Measurements from ENCODE around the gene CDKL5.

CDKL5 gene

GRCh38 chrX:18537524-18537923, 112.1 kb downstream of the CDKL5 start:
- no peaks in the 10 kb centered on the region for H3K27me3 ChIP-seq (ENCODE audit: insufficient read depth, low read length)
- H3K4me3 ChIP-seq (ENCODE audit: low read depth, low read length): no peak overlapping the region
- H3K4me1 ChIP-seq (ENCODE audit: control insufficient read depth, insufficient read depth, low read length, unreplicated experiment): no peaks in the 10 kb centered on the region
- no peak overlapping the region for H3K27ac ChIP-seq (ENCODE audit: low read depth, low read length)
- no peak overlapping the region for H2AFZ ChIP-seq (ENCODE audit: low read length, unreplicated experiment)
- no peaks in the 10 kb centered on the region for H3K36me3 ChIP-seq (ENCODE audit: insufficient read depth, low read length)
- no peaks in the 10 kb centered on the region for H3K79me2 ChIP-seq (ENCODE audit: control insufficient read depth, insufficient read depth, low read length, unreplicated experiment)

- Histone ChIP-seq H3K27ac (ENCODE audit: low read depth, low read length) (no peak overlapping the region), H3K27me3 (ENCODE audit: insufficient read depth, low read length) (no peaks in the 10 kb centered on the region), H3K4me1 (ENCODE audit: control insufficient read depth, insufficient read depth, low read length, unreplicated experiment) (no peaks in the 10 kb centered on the region), H3K79me2 (ENCODE audit: control insufficient read depth, insufficient read depth, low read length, unreplicated experiment) (no peaks in the 10 kb centered on the region), H3K36me3 (ENCODE audit: insufficient read depth, low read length) (no peaks in the 10 kb centered on the region), H3K4me3 (ENCODE audit: low read depth, low read length) (no peak overlapping the region), H2AFZ (ENCODE audit: low read length, unreplicated experiment) (no peak overlapping the region)
These were observed 116.7 kb downstream of the CDKL5 start for GRCh38 chrX:18542131-18542530.

- no peaks in the 10 kb centered on the region for H3K4me1 ChIP-seq (ENCODE audit: control insufficient read depth, insufficient read depth, low read length, unreplicated experiment)
- H3K36me3 ChIP-seq (ENCODE audit: insufficient read depth, low read length): no peaks in the 10 kb centered on the region
- H3K4me3 ChIP-seq (ENCODE audit: low read depth, low read length): no peak overlapping the region
- H3K79me2 ChIP-seq (ENCODE audit: control insufficient read depth, insufficient read depth, low read length, unreplicated experiment): no peaks in the 10 kb centered on the region
- no peak overlapping the region for H2AFZ ChIP-seq (ENCODE audit: low read length, unreplicated experiment)
- H3K27ac ChIP-seq (ENCODE audit: low read depth, low read length): no peak overlapping the region
- no peaks in the 10 kb centered on the region for H3K27me3 ChIP-seq (ENCODE audit: insufficient read depth, low read length)
These were observed 117.5 kb downstream of the CDKL5 start for GRCh38 chrX:18542905-18543304.

GRCh38 chrX:18543738-18544137, 118.3 kb downstream of the CDKL5 start:
- H3K4me1 ChIP-seq (ENCODE audit: control insufficient read depth, insufficient read depth, low read length, unreplicated experiment): no peaks in the 10 kb centered on the region
- no peaks in the 10 kb centered on the region for H3K27me3 ChIP-seq (ENCODE audit: insufficient read depth, low read length)
- no peaks in the 10 kb centered on the region for H3K36me3 ChIP-seq (ENCODE audit: insufficient read depth, low read length)
- H3K79me2 ChIP-seq (ENCODE audit: control insufficient read depth, insufficient read depth, low read length, unreplicated experiment): no peaks in the 10 kb centered on the region
- H3K4me3 ChIP-seq (ENCODE audit: low read depth, low read length): no peak overlapping the region
- H2AFZ ChIP-seq (ENCODE audit: low read length, unreplicated experiment): no peak overlapping the region
- no peak overlapping the region for H3K27ac ChIP-seq (ENCODE audit: low read depth, low read length)

GRCh38 chrX:18545771-18546170, 120.4 kb downstream of the CDKL5 start:
- no peaks in the 10 kb centered on the region for H3K27me3 ChIP-seq (ENCODE audit: insufficient read depth, low read length)

GRCh38 chrX:18548996-18549395, 123.6 kb downstream of the CDKL5 start:
- Histone ChIP-seq H3K27ac (ENCODE audit: low read depth, low read length) (no peak overlapping the region), H3K4me1 (ENCODE audit: control insufficient read depth, insufficient read depth, low read length, unreplicated experiment) (no peaks in the 10 kb centered on the region), H2AFZ (ENCODE audit: low read length, unreplicated experiment) (no peak overlapping the region), H3K27me3 (ENCODE audit: insufficient read depth, low read length) (no peaks in the 10 kb centered on the region), H3K36me3 (ENCODE audit: insufficient read depth, low read length) (no peaks in the 10 kb centered on the region), H3K79me2 (ENCODE audit: control insufficient read depth, insufficient read depth, low read length, unreplicated experiment) (no peaks in the 10 kb centered on the region), H3K4me3 (ENCODE audit: low read depth, low read length) (no peak overlapping the region)

More at GRCh38 chrX:18545771-18546170, 120.4 kb downstream of the CDKL5 start:
- no peaks in the 10 kb centered on the region for H3K4me1 ChIP-seq (ENCODE audit: control insufficient read depth, insufficient read depth, low read length, unreplicated experiment)
- H3K79me2 ChIP-seq (ENCODE audit: control insufficient read depth, insufficient read depth, low read length, unreplicated experiment): no peaks in the 10 kb centered on the region
- no peak overlapping the region for H3K4me3 ChIP-seq (ENCODE audit: low read depth, low read length)
- no peaks in the 10 kb centered on the region for H3K36me3 ChIP-seq (ENCODE audit: insufficient read depth, low read length)
- no peak overlapping the region for H2AFZ ChIP-seq (ENCODE audit: low read length, unreplicated experiment)
- H3K27ac ChIP-seq (ENCODE audit: low read depth, low read length): no peak overlapping the region

- no peaks in the 10 kb centered on the region for H3K27me3 ChIP-seq (ENCODE audit: insufficient read depth, low read length)
- no peak overlapping the region for H3K27ac ChIP-seq (ENCODE audit: low read depth, low read length)
- H3K4me3 ChIP-seq (ENCODE audit: low read depth, low read length): no peak overlapping the region
- no peak overlapping the region for H2AFZ ChIP-seq (ENCODE audit: low read length, unreplicated experiment)
- no peaks in the 10 kb centered on the region for H3K79me2 ChIP-seq (ENCODE audit: control insufficient read depth, insufficient read depth, low read length, unreplicated experiment)
- no peaks in the 10 kb centered on the region for H3K4me1 ChIP-seq (ENCODE audit: control insufficient read depth, insufficient read depth, low read length, unreplicated experiment)
- H3K36me3 ChIP-seq (ENCODE audit: insufficient read depth, low read length): no peaks in the 10 kb centered on the region
These were observed 124.2 kb downstream of the CDKL5 start for GRCh38 chrX:18549643-18550042.

- no peak overlapping the region for H3K27ac ChIP-seq (ENCODE audit: low read depth, low read length)
- no peaks in the 10 kb centered on the region for H3K27me3 ChIP-seq (ENCODE audit: insufficient read depth, low read length)
- H3K79me2 ChIP-seq (ENCODE audit: control insufficient read depth, insufficient read depth, low read length, unreplicated experiment): no peaks in the 10 kb centered on the region
- H3K4me1 ChIP-seq (ENCODE audit: control insufficient read depth, insufficient read depth, low read length, unreplicated experiment): peaks cover 3% of the 10 kb centered on the region
- no peak overlapping the region for H2AFZ ChIP-seq (ENCODE audit: low read length, unreplicated experiment)
- no peaks in the 10 kb centered on the region for H3K36me3 ChIP-seq (ENCODE audit: insufficient read depth, low read length)
- H3K4me3 ChIP-seq (ENCODE audit: low read depth, low read length): no peak overlapping the region
These were observed 132.5 kb downstream of the CDKL5 start for GRCh38 chrX:18557879-18558278.

GRCh38 chrX:18558799-18559198, 133.4 kb downstream of the CDKL5 start:
- Histone ChIP-seq H3K4me3 (ENCODE audit: low read depth, low read length) (no peak overlapping the region), H3K4me1 (ENCODE audit: control insufficient read depth, insufficient read depth, low read length, unreplicated experiment) (peaks cover 3% of the 10 kb centered on the region), H2AFZ (ENCODE audit: low read length, unreplicated experiment) (no peak overlapping the region), H3K27me3 (ENCODE audit: insufficient read depth, low read length) (no peaks in the 10 kb centered on the region), H3K79me2 (ENCODE audit: control insufficient read depth, insufficient read depth, low read length, unreplicated experiment) (no peaks in the 10 kb centered on the region), H3K27ac (ENCODE audit: low read depth, low read length) (no peak overlapping the region), H3K36me3 (ENCODE audit: insufficient read depth, low read length) (no peaks in the 10 kb centered on the region)

GRCh38 chrX:18561020-18561419, 135.6 kb downstream of the CDKL5 start:
- H3K79me2 ChIP-seq (ENCODE audit: control insufficient read depth, insufficient read depth, low read length, unreplicated experiment): no peaks in the 10 kb centered on the region
- no peak overlapping the region for H3K4me3 ChIP-seq (ENCODE audit: low read depth, low read length)
- no peak overlapping the region for H2AFZ ChIP-seq (ENCODE audit: low read length, unreplicated experiment)
- H3K36me3 ChIP-seq (ENCODE audit: insufficient read depth, low read length): no peaks in the 10 kb centered on the region
- no peak overlapping the region for H3K27ac ChIP-seq (ENCODE audit: low read depth, low read length)
- peaks cover 3% of the 10 kb centered on the region for H3K4me1 ChIP-seq (ENCODE audit: control insufficient read depth, insufficient read depth, low read length, unreplicated experiment)
- H3K27me3 ChIP-seq (ENCODE audit: insufficient read depth, low read length): no peaks in the 10 kb centered on the region

- H3K27ac ChIP-seq (ENCODE audit: low read depth, low read length): no peak overlapping the region
These were observed 140.3 kb downstream of the CDKL5 start for GRCh38 chrX:18565727-18566126.

More at GRCh38 chrX:18565727-18566126, 140.3 kb downstream of the CDKL5 start:
- H3K36me3 ChIP-seq (ENCODE audit: insufficient read depth, low read length): no peaks in the 10 kb centered on the region
- no peaks in the 10 kb centered on the region for H3K79me2 ChIP-seq (ENCODE audit: control insufficient read depth, insufficient read depth, low read length, unreplicated experiment)
- no peak overlapping the region for H3K4me3 ChIP-seq (ENCODE audit: low read depth, low read length)
- H3K4me1 ChIP-seq (ENCODE audit: control insufficient read depth, insufficient read depth, low read length, unreplicated experiment): no peaks in the 10 kb centered on the region
- no peaks in the 10 kb centered on the region for H3K27me3 ChIP-seq (ENCODE audit: insufficient read depth, low read length)
- H2AFZ ChIP-seq (ENCODE audit: low read length, unreplicated experiment): no peak overlapping the region

Data from ACC112 (cell line).